Amniotic epithelial cell (primary cell): ENCODE measurements around the gene SAMD1.
A peak's percentile ranks its signal among the peaks of the same experiment; 100 is the strongest.

ENCODE experiments used
- DNase-seq: peaks from one replicate; pipeline ENCODE4 v3.0.0-alpha.2; 2010; ENCODE audit warnings: low read depth

The SAMD1 gene

GRCh38 chr19:14090509-14091080, at the start of gene SAMD1:
TSS of gene SAMD1 (minus strand) at chr19:14090751.
- peak; percentile 84 for DNase-seq

GRCh38 chr19:14139944-14140343, 49.4 kb upstream of the SAMD1 start:
- peak; percentile 26 for DNase-seq

GRCh38 chr19:14138576-14139265, 48.2 kb upstream of the SAMD1 start:
- DNase-seq = peak; percentile 53

GRCh38 chr19:14136509-14137281, 46.1 kb upstream of the SAMD1 start, which contains the start of gene ASF1B:
TSS of gene ASF1B (minus strand) at chr19:14136589. CDS start at chr19:14136456, 133 bp downstream.
- peak; percentile 100 for DNase-seq

- DNase-seq = no peak
Observed at GRCh38 chr19:14135985-14136508, 45.5 kb upstream of the SAMD1 start.

GRCh38 chr19:14135355-14135754, 44.8 kb upstream of the SAMD1 start:
- DNase-seq = no peak

GRCh38 chr19:14127929-14128509, 37.5 kb upstream of the SAMD1 start:
- DNase-seq = peak; percentile 47

GRCh38 chr19:14127176-14127575, 36.6 kb upstream of the SAMD1 start:
- no peak for DNase-seq

- no peak for DNase-seq
Observed at GRCh38 chr19:14122924-14123323, 32.4 kb upstream of the SAMD1 start.

GRCh38 chr19:14120497-14120780, 29.9 kb upstream of the SAMD1 start:
- DNase-seq = no peak

GRCh38 chr19:14119644-14120496, 29.3 kb upstream of the SAMD1 start:
- DNase-seq = no peak

GRCh38 chr19:14119146-14119545, 28.6 kb upstream of the SAMD1 start:
- no peak for DNase-seq

GRCh38 chr19:14118165-14119051, 27.9 kb upstream of the SAMD1 start:
- peak; percentile 86 for DNase-seq

GRCh38 chr19:14117668-14118164, 27.2 kb upstream of the SAMD1 start, which contains the start of gene PRKACA:
TSS of gene PRKACA (minus strand) at chr19:14117762. CDS start at chr19:14117547, 215 bp downstream.
- DNase-seq = peak; percentile 99

- no peak for DNase-seq
Observed at GRCh38 chr19:14116918-14117578, 26.5 kb upstream of the SAMD1 start.

- DNase-seq = no peak
Observed at GRCh38 chr19:14116525-14116917, 26.0 kb upstream of the SAMD1 start.

- DNase-seq = no peak
Observed at GRCh38 chr19:14115756-14116155, 25.2 kb upstream of the SAMD1 start.

- DNase-seq = no peak
Observed at GRCh38 chr19:14114854-14115253, 24.3 kb upstream of the SAMD1 start.

GRCh38 chr19:14114439-14114838, 23.9 kb upstream of the SAMD1 start:
- no peak for DNase-seq
